Ishikawa (cell line): ENCODE data around the gene SLC47A1.

Experiments
- CEBPB ChIP-seq: IDR thresholded peaks from 2 replicates; pipeline ENCODE4 v1.6.1; 2012
- CREB1 ChIP-seq: IDR thresholded peaks from 2 replicates; pipeline ENCODE4 v1.6.1; 2012; ENCODE audit warnings: low read depth
- EGR1 ChIP-seq: IDR thresholded peaks from 2 replicates; pipeline ENCODE4 v1.6.1; 2012
- EP300 ChIP-seq: IDR thresholded peaks from 2 replicates; pipeline ENCODE4 v1.6.1; 2012; ENCODE audit warnings: borderline replicate concordance
- FOXM1 ChIP-seq: IDR thresholded peaks from 2 replicates; pipeline ENCODE4 v1.6.1; 2012; ENCODE audit warnings: low read depth, borderline replicate concordance
- NFIC ChIP-seq: IDR thresholded peaks from 2 replicates; pipeline ENCODE4 v1.6.1; 2012
- RAD21 ChIP-seq: IDR thresholded peaks from 2 replicates; pipeline ENCODE4 v1.6.1; 2012; ENCODE audit warnings: low read depth
- TAF1 ChIP-seq: IDR thresholded peaks from 2 replicates; pipeline ENCODE4 v1.6.1; 2012; ENCODE audit warnings: low read depth, mild to moderate bottlenecking
- TCF12 ChIP-seq: IDR thresholded peaks from 2 replicates; pipeline ENCODE4 v1.6.1; 2012; ENCODE audit warnings: low read depth
- TEAD4 ChIP-seq: IDR thresholded peaks from 2 replicates; pipeline ENCODE4 v1.6.1; 2012
- YY1 ChIP-seq: IDR thresholded peaks from 2 replicates; pipeline ENCODE4 v1.6.1; 2012; ENCODE audit warnings: low read depth
- ZBTB7A ChIP-seq: IDR thresholded peaks from 2 replicates; pipeline ENCODE4 v1.6.1; 2012; ENCODE audit warnings: low read depth
- TF ChIP-seq, protein P1 (sequence below): IDR thresholded peaks from 2 replicates; pipeline ENCODE4 v1.6.1; 2012
- TF ChIP-seq, protein P2 (sequence below): IDR thresholded peaks from 2 replicates; pipeline ENCODE4 v1.6.1; 2012
- TF ChIP-seq, protein P3 (sequence below): IDR thresholded peaks from 2 replicates; pipeline ENCODE4 v1.6.1; 2012; ENCODE audit warnings: low read depth, mild to moderate bottlenecking

Gene SLC47A1

DNA sequence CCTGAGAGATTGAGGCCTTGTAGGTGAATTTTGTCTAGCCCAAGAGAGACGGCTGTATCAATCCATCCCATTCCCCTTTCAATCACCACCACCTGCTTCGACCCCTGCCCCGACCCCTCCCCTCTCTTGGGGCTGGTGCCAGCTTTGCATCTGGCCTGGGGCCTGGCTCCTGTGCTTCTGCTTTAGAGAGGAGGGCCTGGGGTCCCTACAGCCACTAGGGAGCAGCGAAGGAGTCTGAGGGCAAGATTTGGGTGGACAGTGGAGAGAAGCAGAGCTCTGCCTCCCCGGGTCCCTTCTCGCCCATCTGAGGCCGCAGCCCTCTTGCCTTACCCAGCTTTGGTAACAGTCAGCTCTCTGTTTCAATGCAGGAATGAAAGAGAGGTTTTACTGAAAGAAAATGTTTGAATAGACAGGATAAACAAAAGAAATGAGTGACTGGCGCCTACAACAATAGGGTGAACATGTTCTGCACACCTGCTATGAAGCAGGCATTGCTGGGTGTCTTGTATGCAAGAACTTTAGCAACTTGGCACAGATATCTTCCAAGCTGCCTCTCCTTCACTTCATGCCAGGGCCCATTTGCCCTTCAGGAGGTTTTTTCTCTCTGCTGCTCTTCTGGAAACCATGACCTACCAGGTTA, 57.4 kb downstream of the SLC47A1 start:
- TF ChIP-seq RAD21 (peak; percentile 6; the same call in 1 of the 2 replicates), TAF1 (no peak), CEBPB (no peak)
- TF ChIP-seq, protein P1, sequence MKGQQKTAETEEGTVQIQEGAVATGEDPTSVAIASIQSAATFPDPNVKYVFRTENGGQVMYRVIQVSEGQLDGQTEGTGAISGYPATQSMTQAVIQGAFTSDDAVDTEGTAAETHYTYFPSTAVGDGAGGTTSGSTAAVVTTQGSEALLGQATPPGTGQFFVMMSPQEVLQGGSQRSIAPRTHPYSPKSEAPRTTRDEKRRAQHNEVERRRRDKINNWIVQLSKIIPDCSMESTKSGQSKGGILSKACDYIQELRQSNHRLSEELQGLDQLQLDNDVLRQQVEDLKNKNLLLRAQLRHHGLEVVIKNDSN: no peak

DNA sequence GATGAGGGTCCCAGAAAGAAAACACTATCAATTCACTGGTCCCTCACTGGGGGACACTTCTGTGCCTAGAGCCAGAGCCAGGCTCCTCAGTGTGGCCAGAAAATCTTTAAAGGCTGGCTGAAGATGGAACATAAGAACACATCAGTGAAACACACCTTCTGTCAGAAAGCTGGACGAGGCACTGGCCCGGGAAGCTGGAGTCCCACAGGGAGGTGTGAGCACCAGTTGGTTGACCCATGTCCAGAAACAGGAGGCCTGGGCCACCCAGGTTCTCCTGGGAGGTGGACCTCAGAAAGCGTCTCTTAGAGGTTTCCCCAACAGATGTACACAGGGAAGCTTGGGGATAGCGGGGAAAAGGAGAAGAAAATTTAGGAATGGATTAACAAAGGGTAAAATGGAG, 58.7 kb downstream of the SLC47A1 start:
- TF ChIP-seq, protein P2, sequence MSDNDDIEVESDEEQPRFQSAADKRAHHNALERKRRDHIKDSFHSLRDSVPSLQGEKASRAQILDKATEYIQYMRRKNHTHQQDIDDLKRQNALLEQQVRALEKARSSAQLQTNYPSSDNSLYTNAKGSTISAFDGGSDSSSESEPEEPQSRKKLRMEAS: no peak
- TF ChIP-seq CEBPB (no peak), TEAD4 (no peak), CREB1 (no peak), RAD21 (no peak), EGR1 (no peak), FOXM1 (no peak), ZBTB7A (no peak), EP300 (no peak), YY1 (no peak), NFIC (no peak), TCF12 (no peak), TAF1 (no peak)
- TF ChIP-seq, protein P1: no peak
- TF ChIP-seq, protein P3, sequence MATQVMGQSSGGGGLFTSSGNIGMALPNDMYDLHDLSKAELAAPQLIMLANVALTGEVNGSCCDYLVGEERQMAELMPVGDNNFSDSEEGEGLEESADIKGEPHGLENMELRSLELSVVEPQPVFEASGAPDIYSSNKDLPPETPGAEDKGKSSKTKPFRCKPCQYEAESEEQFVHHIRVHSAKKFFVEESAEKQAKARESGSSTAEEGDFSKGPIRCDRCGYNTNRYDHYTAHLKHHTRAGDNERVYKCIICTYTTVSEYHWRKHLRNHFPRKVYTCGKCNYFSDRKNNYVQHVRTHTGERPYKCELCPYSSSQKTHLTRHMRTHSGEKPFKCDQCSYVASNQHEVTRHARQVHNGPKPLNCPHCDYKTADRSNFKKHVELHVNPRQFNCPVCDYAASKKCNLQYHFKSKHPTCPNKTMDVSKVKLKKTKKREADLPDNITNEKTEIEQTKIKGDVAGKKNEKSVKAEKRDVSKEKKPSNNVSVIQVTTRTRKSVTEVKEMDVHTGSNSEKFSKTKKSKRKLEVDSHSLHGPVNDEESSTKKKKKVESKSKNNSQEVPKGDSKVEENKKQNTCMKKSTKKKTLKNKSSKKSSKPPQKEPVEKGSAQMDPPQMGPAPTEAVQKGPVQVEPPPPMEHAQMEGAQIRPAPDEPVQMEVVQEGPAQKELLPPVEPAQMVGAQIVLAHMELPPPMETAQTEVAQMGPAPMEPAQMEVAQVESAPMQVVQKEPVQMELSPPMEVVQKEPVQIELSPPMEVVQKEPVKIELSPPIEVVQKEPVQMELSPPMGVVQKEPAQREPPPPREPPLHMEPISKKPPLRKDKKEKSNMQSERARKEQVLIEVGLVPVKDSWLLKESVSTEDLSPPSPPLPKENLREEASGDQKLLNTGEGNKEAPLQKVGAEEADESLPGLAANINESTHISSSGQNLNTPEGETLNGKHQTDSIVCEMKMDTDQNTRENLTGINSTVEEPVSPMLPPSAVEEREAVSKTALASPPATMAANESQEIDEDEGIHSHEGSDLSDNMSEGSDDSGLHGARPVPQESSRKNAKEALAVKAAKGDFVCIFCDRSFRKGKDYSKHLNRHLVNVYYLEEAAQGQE: no peak

DNA sequence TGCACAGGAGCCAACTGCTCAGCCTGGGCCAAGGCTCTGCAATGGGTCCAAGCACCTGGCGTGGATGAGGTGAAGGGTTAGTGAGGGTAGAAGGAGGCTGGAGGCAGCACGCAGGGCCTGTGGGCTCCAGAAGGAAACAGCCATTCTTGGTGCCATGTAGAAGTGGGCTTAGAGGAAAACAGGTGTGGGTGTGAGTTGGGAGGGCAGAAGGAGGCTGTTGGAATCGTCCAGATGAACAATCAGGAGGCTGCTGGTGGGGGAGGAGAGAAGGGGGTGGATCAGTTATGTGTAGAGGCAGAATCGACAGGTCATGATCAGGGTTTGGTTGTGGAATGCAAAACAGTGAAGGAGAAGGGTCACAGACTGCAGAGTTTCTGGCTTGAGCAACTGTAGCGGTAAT, 63.2 kb downstream of the SLC47A1 start:
- TF ChIP-seq TCF12 (no peak), EGR1 (no peak), TAF1 (no peak), ZBTB7A (no peak)

DNA sequence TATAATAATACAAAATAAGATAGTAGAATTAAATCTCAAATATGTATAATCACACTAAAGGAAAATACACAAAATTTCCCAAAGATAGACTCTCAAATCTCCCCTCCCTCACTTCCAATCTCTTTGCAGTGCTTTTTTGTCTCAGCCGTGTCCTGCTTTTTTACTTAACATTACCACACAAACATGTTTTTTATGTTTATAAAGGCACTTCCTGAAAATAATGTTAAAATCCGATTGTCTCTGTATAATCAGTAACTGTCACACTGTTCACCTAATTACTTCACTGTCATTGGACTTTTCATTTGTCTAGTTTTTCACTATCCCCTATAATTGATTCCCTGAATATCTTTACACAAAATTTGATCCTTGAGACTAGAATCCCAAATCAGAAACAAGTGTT, 76.7 kb downstream of the SLC47A1 start:
- TF ChIP-seq NFIC (no peak), EGR1 (no peak), YY1 (no peak), TEAD4 (no peak), CREB1 (no peak), RAD21 (no peak), EP300 (no peak), TAF1 (no peak), ZBTB7A (no peak), TCF12 (no peak), CEBPB (no peak), FOXM1 (no peak)
- TF ChIP-seq, protein P1: no peak
- TF ChIP-seq, protein P2: no peak

DNA sequence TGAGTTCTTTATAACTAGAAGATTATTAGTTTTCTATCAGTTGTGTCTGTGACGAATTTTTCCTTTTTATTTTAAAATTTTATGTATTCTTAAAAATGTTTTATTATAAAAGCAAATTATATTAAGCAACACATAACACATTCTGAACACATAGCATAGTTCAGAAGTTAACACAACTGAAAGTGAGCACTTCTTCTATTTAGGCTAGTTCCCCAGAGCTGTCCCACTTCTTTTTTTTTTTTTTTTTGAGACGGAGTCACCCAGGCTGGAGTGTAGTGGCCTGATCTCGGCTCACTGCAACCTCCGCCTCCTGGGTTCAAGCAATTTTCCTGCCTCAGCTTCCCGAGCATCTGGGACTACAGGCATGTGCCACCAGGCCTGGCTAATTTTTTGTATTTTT, 77.2 kb downstream of the SLC47A1 start:
- TF ChIP-seq NFIC (no peak), TCF12 (no peak), CEBPB (no peak), RAD21 (no peak), YY1 (no peak), TAF1 (no peak)
- TF ChIP-seq, protein P3: no peak

DNA sequence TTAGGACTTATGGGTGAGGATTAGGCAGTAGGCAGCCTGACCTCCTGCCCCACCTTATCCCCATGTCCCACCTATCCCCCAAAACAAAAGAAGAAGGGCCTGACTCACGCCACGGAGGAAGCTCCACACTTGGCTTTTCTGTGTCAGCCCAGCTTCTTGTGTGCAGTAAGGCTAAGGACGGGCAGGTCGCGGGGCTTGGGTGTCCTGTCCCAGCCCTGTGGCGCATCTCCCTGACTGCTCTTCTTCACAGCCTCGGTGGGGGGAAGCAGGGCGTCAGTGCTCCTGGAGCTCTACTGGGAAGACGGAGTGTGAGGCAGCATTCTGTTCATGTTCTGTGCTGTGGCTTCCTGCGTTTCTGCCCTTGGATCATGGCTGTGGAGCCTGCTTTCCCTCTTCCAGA, 80.3 kb downstream of the SLC47A1 start:
- TF ChIP-seq, protein P1: no peak
- TF ChIP-seq CEBPB (no peak), TEAD4 (no peak), TCF12 (no peak), YY1 (no peak), RAD21 (no peak), TAF1 (no peak), ZBTB7A (no peak), EP300 (no peak)
